ENCODE data around the gene HIVEP2.
"Not testable (repeated sequence)": the region's sequence is repeated elsewhere in the genome, so short reads cannot be mapped to it uniquely, and the experiment has no call there.

HIVEP2 gene

DNA sequence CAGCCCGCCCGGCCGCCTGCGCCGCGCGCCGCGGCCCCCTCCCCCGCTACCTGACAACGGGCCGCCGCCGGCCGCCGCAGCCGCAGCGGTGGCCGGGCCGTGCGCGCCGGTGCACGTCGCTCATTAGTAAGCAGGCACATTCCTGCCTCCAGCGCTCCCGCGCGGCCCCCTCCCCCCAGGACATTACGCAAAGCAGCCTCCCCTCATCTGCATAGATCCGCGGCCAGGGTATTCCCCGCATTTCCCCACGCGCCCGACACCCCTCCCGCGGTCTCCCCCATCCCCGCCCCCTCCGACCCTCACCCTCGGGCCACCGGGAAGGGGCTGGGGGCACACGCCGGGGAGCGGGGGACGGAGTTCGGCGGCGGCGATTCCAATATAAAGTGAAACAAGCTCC lies at the start of gene HIVEP2:
HIVEP2 (minus strand) TSS at position 128 of the 397 bp plus-strand sequence. CDS start 170,438 bp downstream, outside the sequence.
- peak; percentile 22 for TF ChIP-seq CTCF (IDR thresholded peaks at IDR 0.05; ENCODE audit: insufficient read depth, low read depth, low read length, missing control alignments)
- peak within 1 kb of the TSS; percentile 94 for H3K4me3 ChIP-seq (ENCODE audit: low read length)
- peak; percentile 95 for DNase-seq (ENCODE audit: low read depth)

GRCh38 chr6:142993977-142994376 lies 49.0 kb upstream of the HIVEP2 start:
- DNase-seq (ENCODE audit: low read depth): no peak

DNA sequence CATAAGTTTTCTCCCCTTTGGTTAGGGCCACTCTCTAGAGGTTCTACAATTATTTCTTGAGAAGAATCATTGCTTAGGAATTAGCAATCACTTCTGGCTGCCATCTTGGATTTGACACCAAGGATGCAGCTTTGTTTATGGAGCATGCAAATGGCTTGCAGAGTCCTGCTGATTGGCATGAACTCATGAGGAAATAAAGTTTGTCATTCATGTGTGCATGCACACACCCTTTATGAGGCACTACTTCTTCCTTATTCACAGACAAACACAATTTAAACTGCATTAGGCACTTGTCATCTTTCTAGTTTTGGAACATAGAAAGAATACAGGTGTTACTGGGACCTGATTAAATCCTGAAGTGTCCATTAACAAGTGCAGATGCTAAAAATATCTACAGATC lies 42.5 kb upstream of the HIVEP2 start:
- no peak for TF ChIP-seq CTCF (IDR thresholded peaks at IDR 0.05; ENCODE audit: insufficient read depth, low read depth, low read length, missing control alignments)
- peak; percentile 36 for DNase-seq (ENCODE audit: low read depth)
- H3K4me3 ChIP-seq (ENCODE audit: low read length): no peak overlapping the region

More at GRCh38 chr6:142993977-142994376, 49.0 kb upstream of the HIVEP2 start:
- TF ChIP-seq CTCF (IDR thresholded peaks at IDR 0.05; ENCODE audit: insufficient read depth, low read depth, low read length, missing control alignments): no peak
- no peak overlapping the region for H3K4me3 ChIP-seq (ENCODE audit: low read length)

GRCh38 chr6:142985281-142985680 lies 40.3 kb upstream of the HIVEP2 start:
- no peak for TF ChIP-seq CTCF (IDR thresholded peaks at IDR 0.05; ENCODE audit: insufficient read depth, low read depth, low read length, missing control alignments)
- no peak overlapping the region for H3K4me3 ChIP-seq (ENCODE audit: low read length)
- DNase-seq (ENCODE audit: low read depth): no peak

DNA sequence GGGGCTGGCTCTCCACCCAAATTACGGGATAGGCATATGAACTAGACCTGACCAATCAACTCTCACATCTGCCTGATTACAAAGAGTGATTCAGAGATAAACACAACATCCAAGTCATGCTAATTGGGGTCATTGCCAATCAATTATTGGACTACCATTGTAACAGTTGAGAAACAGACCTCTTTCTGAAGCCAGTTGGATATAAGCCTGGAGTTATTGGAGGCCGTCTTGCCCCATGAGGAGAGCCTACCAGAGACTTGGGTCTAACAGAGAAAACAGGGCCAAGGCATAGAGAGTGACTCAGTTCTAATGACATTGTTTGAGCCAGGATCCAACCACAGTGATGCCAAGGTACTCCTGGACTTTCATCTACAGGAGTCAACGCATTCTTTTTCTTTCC lies 39.4 kb upstream of the HIVEP2 start:
- TF ChIP-seq CTCF (IDR thresholded peaks at IDR 0.05; ENCODE audit: insufficient read depth, low read depth, low read length, missing control alignments): no peak
- no peak for DNase-seq (ENCODE audit: low read depth)
- H3K4me3 ChIP-seq (ENCODE audit: low read length): no peak overlapping the region

GRCh38 chr6:142975365-142975764 lies 30.4 kb upstream of the HIVEP2 start:
- H3K4me3 ChIP-seq (ENCODE audit: low read length): no peak overlapping the region
- no peak for DNase-seq (ENCODE audit: low read depth)
- TF ChIP-seq CTCF (IDR thresholded peaks at IDR 0.05; ENCODE audit: insufficient read depth, low read depth, low read length, missing control alignments): no peak

GRCh38 chr6:142970941-142971340 lies 26.0 kb upstream of the HIVEP2 start:
- DNase-seq (ENCODE audit: low read depth): not testable (repeated sequence)

More at GRCh38 chr6:142970941-142971340, 26.0 kb upstream of the HIVEP2 start:
- H3K4me3 ChIP-seq (ENCODE audit: low read length): not testable (repeated sequence)
